ENCODE data around the gene SLC9A3. TPM values are rescaled to one million over a fixed set of nuclear protein-coding genes. Genes with fewer than 3 reads are reported as not detected.

Gene SLC9A3
- total RNA-seq, 1 experiment from 2014 or later, result 1.9 TPM

- DNase-seq (ENCODE audit: low spot score), result no peak
- H3K4me1 ChIP-seq (ENCODE audit: insufficient read depth, low read length, poor library complexity, severe bottlenecking), result peaks cover 12% of the 10 kb centered on the region
- H3K27ac ChIP-seq (ENCODE audit: low read depth, low read length, poor library complexity, severe bottlenecking), result no peak overlapping the region
- no TSS peak for BruUV-seq (replicated peaks)
- H3K9me3 ChIP-seq (ENCODE audit: low read depth, low read length, poor library complexity, severe bottlenecking), result no peaks in the 10 kb centered on the region
- ChIA-PET POLR2A (ENCODE audit: low non-redundant PET) (no interaction called here), CTCF (no interaction called here)
- no peak overlapping the region for H3K4me3 ChIP-seq (ENCODE audit: low read depth, low read length, poor library complexity, severe bottlenecking)
- intact Hi-C loops (cut with micrococcal nuclease; ENCODE audit: unreplicated experiment), result no loop called here
- TF ChIP-seq EZH2 (IDR thresholded peaks at IDR 0.05; ENCODE audit: borderline replicate concordance, low read depth, low read length, poor library complexity, severe bottlenecking) (no peak), CTCF (conservative IDR thresholded peaks at IDR 0.05; ENCODE audit: low read depth, low read length) (no peak)
- H3K36me3 ChIP-seq (ENCODE audit: insufficient read depth, low read length, poor library complexity, severe bottlenecking), result no peaks in the 10 kb centered on the region
- H3K27me3 ChIP-seq (replicated peaks; ENCODE audit: insufficient read depth, low read depth, low read length, poor library complexity), result peaks cover 32% of the 10 kb centered on the region
These were observed 5.5 kb downstream of the SLC9A3 start for GRCh38 chr5:518721-519120.

- BruUV-seq (replicated peaks), result no TSS peak
- ChIA-PET CTCF (no interaction called here), POLR2A (ENCODE audit: low non-redundant PET) (no interaction called here)
- intact Hi-C loops (cut with micrococcal nuclease; ENCODE audit: unreplicated experiment), result no loop called here
- H3K4me3 ChIP-seq (ENCODE audit: low read depth, low read length, poor library complexity, severe bottlenecking), result no peak overlapping the region
- TF ChIP-seq CTCF (conservative IDR thresholded peaks at IDR 0.05; ENCODE audit: low read depth, low read length), result no peak
- TF ChIP-seq EZH2 (IDR thresholded peaks at IDR 0.05; ENCODE audit: borderline replicate concordance, low read depth, low read length, poor library complexity, severe bottlenecking), result no peak
- no peaks in the 10 kb centered on the region for H3K9me3 ChIP-seq (ENCODE audit: low read depth, low read length, poor library complexity, severe bottlenecking)
- DNase-seq (ENCODE audit: low spot score), result no peak
- H3K27ac ChIP-seq (ENCODE audit: low read depth, low read length, poor library complexity, severe bottlenecking), result no peak overlapping the region
- peaks cover 8% of the 10 kb centered on the region for H3K4me1 ChIP-seq (ENCODE audit: insufficient read depth, low read length, poor library complexity, severe bottlenecking)
- no peaks in the 10 kb centered on the region for H3K36me3 ChIP-seq (ENCODE audit: insufficient read depth, low read length, poor library complexity, severe bottlenecking)
- H3K27me3 ChIP-seq (replicated peaks; ENCODE audit: insufficient read depth, low read depth, low read length, poor library complexity), result peaks cover 21% of the 10 kb centered on the region
These were observed 6.6 kb downstream of the SLC9A3 start for GRCh38 chr5:517535-518100.

GRCh38 chr5:516980-517379 lies 7.3 kb downstream of the SLC9A3 start:
- DNase-seq (ENCODE audit: low spot score), result no peak
- BruUV-seq (replicated peaks), result no TSS peak
- H3K9me3 ChIP-seq (ENCODE audit: low read depth, low read length, poor library complexity, severe bottlenecking), result no peaks in the 10 kb centered on the region
- no peak overlapping the region for H3K27ac ChIP-seq (ENCODE audit: low read depth, low read length, poor library complexity, severe bottlenecking)
- no peaks in the 10 kb centered on the region for H3K36me3 ChIP-seq (ENCODE audit: insufficient read depth, low read length, poor library complexity, severe bottlenecking)
- H3K27me3 ChIP-seq (replicated peaks; ENCODE audit: insufficient read depth, low read depth, low read length, poor library complexity), result peaks cover 15% of the 10 kb centered on the region
- TF ChIP-seq CTCF (conservative IDR thresholded peaks at IDR 0.05; ENCODE audit: low read depth, low read length) (no peak), EZH2 (IDR thresholded peaks at IDR 0.05; ENCODE audit: borderline replicate concordance, low read depth, low read length, poor library complexity, severe bottlenecking) (no peak)
- intact Hi-C loops (cut with micrococcal nuclease; ENCODE audit: unreplicated experiment), result no loop called here
- POLR2A ChIA-PET (ENCODE audit: low non-redundant PET), result no interaction called here
- CTCF ChIA-PET, result no interaction called here
- H3K4me3 ChIP-seq (ENCODE audit: low read depth, low read length, poor library complexity, severe bottlenecking), result no peak overlapping the region
- H3K4me1 ChIP-seq (ENCODE audit: insufficient read depth, low read length, poor library complexity, severe bottlenecking), result peaks cover 8% of the 10 kb centered on the region

Data from A673 (cell line).